Right kidney (tissue), 1 donor: Measurements from ENCODE around the gene PARP12.

Experiments
- DNase-seq: peaks from one replicate; pipeline ENCODE4 v3.0.0-alpha.2; 2016

Gene PARP12

DNA sequence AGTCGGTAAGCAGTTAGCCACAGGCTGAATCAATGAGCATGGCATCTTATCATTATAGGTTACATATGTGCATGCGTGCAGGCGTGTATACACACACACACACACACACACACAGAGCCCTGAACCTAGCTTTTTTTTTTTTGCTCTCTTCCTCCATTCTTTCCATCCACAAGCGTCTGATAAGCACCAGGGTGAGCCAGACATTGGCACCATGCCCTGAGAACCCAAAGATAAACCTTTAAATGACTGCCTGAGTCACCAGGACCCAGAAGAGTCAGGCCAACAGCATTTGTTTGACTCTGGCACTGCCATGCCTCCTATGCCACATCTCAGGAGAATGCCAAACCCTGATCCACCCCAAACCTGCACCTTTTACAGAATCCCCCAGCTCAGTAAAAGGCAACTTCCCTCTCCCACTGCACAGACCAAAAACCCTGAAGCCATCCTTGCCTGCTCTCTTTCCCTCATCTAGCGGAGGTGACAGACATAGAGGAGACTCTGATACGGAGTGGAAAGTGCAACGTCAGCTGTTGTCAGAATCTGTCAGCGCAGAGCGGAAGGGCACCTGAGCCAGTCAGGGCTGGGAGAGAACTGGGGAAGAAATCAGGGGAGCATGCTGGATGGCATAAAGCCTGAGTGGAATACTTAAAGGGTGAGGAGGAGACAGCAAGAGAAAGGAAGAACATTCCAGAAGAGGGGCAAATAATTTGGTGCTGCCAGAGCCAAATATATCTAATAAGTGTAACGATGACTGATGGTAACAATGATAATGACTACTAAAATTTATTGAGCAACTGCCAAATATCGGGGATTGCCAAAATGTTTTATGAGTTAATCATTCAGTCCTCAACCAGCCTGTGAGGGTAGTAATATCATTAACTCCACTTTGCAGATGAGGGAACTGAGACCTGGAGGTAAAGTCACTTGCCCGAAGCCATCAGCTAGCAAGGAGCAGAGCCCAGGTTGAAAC is 3.2 kb downstream of the PARP12 start:
- DNase-seq: no peak

DNA sequence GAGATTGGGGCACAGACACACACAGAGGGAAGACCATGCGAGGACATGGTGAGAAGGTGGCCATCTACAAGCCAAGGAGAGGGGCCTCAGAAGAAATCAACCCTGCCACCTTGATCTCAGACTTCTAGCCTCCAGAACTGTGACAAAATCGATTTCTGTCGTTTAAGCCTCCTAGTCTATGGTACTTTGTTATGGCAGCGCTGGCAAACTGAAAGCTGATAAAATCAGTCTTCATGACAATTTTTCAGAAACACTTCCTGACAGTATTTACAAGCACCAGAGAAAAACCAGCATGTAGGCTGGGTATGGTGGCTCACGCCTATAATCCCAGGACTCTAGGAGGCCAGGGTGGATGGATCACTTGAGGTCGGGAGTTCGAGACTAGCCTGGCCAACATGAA is 4.2 kb downstream of the PARP12 start:
- no peak for DNase-seq

DNA sequence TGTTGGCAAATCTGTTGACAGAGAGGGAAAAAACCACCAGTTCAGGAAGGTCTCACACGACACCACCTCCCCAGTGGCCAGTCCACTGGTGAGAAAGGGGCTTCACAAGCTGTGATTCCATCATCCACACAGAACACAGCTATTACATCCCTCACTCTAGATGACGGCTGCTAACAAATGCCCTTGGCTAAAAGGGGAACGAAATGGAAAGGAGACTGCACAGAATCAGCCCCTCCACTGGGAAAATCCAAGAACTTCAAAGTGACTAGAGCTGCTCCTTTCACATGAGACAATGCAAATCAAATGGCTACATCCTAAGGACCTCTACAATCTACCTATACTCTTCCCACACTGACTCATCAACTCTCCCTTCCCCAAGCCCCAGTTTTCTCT is 5.6 kb downstream of the PARP12 start:
- DNase-seq: no peak

DNA sequence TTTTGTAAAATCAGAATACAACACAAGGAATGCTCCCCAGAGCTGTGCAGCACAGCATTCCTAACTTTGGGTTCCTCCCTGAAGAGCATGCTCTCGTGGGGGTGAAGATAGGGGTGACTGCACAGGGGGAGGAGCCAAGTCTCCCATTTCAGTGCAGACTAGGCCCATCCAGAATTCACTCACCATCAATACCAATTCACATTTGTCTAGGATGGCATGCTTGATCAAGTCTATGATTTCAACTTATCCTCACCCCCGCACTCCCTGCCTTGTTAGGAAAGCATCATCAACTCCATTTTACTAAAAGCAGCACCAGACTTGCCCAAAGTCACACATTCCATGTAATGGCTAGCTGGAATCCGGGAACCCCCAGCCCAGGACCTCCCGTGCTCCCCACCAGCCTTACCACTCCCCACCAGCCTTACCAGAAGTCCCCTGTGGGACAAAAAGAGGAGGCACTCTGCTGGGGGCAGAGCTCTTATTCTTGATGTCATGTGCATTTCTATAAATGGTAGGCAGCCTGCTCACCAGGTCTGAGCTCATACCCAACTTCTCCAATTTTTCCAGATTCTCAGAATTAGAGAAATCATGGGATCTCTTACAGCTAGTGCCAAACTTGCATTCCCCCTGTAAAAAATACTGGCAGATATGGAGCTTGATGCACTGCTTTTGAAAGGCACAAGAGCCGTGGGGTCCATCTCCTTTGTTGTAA is 6.2 kb downstream of the PARP12 start:
- no peak for DNase-seq

DNA sequence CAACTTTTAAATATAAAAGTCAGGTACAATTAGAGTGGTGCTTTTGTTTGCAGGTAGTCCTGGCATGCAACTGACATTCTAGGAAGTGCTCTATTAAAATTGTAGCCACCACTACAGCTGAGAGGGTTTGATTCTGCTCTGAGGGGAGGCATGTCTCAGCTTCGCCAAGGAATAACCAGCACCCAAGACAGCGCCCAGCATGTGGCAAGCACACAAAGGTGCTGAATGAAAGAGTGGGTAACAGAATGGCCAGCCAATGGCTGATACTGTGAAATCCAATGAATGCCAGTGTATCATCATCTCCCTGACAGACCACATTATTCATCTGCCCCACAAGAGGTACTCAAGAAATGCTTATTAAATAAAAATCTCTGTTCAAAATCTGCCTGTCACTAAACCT is 6.9 kb downstream of the PARP12 start:
- DNase-seq: no peak

DNA sequence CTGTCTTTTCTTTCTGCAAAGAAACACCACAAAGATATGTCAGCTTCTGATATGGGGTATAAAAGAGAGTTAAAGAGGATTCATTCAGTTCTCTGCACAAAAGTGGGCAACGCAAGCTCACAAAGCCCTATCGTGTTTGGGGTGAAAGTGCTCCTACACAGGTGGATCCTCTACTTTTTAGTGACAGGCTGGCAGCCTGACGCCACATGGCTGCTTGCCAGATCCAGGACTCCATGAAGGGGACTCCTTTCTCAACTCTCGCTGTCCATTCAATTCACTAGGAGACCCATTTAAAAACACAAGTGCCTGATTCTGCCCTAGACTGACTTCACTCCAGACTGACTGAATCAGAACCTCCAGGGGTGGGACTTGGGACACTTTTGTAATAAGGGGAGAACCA is 8.0 kb downstream of the PARP12 start:
- no peak for DNase-seq

DNA sequence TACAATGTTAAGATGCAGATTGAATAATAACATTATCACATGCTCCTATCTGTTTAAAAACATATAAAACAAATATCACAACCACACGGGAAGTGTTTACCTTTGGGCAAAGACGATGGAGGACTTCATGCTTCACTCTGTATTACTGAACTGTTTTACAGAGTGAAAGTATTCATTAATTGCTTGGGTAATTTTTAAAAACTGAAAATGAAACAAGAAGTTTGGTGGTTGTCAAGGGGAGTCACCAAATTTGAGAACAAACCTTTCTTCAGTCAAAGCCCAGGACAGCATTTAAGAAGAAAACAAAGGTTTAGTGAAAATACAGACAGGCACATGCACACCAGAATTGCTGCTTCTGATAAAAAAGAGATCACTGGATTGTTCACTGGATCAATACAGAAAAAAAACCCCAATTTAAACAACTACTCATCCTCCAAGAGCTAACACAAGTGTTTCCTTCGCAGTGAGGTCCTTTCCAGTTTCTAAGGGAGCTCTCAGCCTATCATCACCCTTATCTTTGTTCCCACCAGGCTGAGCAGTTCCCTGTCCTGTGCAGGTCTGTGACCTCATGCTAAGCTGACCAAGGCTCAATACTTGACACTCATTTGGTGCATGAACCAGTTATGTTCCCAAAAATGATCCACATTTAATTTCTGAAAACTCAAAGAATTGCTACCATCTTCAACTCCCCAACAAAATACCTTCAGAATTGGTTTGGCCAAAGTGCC is 8.8 kb downstream of the PARP12 start:
- DNase-seq: no peak

DNA sequence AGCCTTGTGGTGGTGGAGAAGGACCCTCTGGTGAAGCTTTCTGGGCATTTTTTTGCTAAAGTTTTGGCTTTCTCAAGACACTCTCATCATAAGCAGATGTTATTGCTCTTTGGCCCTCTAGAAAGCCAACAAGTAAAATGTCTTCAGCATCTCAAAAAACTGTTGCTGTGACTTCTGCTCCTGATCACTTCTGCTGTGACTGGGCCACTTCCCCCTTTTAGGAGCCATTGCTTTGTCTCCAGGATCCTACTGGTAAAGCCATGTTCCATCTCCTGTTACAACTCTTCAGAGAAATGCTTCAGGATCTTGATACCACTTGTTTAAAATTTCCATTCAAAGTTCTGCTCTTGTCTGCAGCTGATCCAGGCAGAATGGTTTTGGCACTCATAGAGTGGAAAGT is 10.9 kb downstream of the PARP12 start:
- no peak for DNase-seq

DNA sequence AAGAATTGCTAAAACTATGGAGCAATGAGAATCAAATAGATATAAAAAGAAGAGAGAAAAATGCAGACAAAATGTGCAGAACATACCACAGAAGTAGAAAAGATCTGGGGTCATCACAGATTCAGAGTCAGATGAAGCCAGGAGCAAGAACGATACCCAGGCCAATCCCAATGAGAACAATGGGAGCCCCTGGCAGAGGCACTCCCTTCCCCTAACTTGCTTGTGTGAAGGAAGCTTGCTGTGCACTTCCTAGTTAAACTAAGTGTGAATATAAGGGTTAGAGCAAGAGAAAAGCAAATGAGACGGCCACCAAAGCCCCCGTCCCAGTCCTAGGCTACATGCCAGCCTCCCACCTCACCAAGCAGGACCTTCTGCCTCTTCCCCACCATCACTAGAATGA is 12.7 kb downstream of the PARP12 start:
- DNase-seq: no peak

DNA sequence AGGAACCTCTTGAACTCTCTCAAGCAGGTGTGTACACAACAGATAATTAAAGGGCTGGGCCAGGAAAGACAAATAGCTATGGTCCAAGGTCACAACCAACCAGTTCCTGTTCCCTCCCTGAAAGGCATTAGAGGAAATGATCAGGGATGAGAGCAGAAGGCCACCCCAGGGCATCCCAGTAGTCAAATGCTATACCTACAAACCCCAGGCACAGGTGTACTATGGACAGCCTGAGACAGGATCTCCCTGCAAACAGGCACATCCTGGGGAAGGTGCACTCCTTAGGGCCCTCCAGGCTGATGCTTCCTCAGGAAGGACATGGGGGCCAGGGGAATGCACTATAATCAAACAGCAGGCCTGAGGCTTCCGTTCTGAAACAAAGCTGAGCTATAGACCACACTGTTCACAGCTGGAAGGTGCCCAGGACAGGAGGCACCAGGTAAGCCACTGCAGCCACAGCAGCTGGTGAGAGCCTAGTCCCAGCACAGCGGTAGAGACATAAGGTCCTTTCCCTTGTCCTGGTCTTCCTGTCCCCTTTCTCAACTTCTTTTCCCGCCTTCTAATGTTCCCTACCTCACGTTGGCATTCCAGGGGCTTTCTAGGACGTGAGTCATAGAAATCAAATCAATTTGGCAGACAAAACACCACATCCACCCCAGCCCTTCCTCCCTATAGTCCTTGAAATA is 13.3 kb downstream of the PARP12 start:
- no peak for DNase-seq

DNA sequence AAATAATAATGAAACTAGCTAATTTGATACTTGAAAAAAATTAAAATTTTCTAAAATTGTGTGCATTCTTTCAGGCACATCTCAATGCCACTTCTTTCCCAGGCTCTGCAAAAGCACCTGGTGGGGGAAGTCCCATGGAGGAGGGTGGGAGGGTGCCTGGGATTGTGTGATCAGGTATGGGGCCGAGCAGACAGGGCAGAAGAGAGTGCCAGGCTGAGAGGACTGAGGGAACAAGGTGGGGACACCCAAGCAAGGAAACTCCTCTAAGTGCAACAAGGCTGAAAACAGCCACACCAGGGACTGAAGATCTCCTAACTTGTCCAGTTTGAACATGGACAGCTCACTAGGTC is 13.8 kb downstream of the PARP12 start:
- no peak for DNase-seq

DNA sequence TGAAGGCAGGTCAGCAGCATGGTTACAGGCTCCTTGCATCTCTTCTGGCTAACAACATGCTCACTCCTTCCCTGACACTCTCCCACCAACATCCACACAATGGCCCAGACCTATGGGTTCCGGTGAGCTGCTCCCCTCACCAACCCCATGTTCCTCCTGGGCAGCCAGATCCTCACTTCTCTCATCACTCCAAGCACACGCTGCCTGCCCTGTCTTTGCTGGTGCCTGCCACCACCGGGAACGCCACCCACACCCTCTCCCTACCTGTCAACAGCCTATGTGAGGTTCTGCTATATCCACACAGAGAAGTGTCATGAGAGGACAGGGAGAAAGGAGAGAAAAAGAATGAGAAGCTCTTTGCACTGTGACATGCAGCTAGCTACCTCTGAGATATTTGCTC is 14.6 kb downstream of the PARP12 start:
- DNase-seq: no peak

DNA sequence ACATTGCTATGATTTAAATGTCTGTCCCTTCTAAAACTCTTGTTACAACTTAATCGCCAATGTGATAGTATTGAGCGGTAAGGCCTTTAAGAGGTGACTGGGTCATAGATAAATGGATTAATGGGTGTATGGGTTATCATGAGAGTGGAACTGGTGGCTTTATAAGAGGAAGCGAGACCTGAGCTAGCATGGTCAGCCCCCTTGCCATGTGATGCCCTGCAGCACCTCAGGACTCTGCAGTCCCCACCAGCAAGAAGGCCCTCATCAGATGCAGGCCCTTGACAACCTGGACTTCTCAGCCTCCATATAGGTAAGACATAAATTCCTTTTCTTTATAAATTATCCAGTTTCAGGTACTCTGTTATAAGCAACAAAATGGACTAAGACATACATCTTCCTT is 15.6 kb downstream of the PARP12 start:
- no peak for DNase-seq

DNA sequence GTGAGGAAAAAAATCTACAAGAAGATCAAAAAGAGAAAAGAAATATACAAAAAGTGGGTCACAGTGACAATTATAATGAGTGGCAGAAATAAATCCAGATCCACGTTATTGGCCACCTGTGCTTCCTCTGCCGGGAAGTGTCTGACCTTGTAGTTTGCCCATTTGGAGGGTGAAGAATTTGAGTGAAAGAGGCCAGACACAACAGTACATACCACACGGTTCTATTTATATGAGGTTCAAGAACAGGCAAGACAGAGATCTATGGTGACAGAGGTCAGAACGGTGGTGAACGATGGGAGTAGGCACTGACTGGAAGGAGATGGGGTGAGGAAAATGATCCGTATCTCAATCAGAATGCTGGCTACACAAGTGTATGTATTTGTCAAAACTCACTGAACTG is 17.1 kb downstream of the PARP12 start:
- no peak for DNase-seq

DNA sequence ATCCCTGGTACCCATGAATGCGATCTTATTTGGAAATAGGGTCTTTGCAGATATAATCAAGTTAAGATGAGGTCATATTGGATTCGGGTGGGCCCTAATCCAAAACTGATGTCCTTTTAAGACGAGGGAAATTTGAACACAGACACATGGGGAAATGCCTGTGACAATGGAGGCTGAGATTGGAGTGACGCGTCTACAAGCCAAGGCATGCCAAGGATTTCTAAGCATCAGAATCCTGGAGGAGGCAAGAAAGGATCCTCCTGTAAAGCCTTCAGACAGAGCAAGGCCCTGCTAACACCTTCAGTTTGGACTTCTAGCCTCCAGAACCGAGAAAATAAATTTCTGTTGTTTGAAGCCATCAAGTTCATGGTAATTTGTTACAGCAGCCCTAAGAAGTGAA is 18.5 kb downstream of the PARP12 start:
- no peak for DNase-seq

DNA sequence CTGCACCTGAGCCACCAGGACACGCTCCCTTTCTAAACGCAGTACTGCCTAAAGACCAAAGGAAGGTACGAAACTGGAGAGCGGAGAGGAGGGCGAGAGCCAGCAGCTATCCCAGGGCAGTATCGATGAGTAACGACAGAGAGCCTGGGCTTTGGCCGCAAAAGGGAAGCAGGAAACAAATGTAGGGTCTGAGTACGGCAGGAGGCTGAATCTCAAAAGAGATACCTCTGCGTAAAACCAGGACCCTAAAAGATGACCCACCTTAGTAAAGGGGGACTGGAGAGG is 20.4 kb downstream of the PARP12 start:
- no peak for DNase-seq

DNA sequence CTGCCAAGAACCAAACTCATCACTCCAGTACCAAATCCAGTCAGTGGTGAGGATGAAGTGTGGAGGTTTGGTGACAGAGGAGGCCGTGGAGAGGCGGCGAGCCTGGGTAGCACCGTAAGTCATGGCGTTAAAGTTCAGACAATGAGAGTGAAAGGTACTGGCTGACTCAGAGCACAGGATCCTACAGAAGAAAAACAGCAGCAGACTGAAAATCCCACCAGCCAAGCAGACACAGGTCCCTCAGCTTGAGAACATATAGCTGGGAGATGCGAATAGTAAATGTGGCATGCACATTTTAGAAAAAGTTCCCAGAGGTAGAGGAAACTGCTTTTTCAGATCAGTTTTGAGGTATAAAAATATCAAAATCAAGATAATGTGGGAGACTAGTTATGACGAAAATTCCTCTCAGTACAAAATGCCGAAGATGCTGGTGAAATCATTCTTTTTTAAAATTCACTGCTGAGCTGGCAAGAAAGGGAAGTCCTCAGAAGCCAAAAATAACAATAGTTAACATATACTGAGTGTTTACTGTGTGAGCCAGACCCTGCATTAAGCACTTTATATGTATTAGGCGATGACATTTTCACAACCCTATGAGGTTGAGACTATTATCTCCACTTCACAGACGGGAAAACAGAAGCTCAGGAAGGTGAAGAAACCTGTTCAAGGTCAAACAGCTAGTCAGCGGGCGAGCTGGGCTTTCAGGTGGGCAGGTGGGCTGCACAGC is 20.9 kb downstream of the PARP12 start:
- no peak for DNase-seq

DNA sequence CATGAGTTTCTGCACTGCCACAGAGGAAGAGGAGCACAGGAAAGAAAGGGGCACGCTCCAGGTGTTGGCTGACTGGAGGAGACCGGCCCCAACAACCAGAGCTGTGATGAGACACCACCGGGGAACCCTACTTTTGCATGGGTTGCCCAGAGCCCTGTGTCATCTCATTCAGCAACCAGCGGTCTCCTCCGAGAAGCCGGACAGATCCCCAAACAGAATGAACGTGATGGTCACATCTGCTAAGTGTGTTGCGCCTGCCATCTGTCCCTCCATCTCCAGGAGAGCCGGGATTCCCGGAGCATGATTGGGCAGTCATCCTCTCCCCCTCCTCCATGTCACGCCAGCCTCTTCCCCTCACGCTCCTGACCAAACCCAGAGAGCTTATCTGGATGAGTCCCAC is 22.9 kb downstream of the PARP12 start:
- DNase-seq: no peak

DNA sequence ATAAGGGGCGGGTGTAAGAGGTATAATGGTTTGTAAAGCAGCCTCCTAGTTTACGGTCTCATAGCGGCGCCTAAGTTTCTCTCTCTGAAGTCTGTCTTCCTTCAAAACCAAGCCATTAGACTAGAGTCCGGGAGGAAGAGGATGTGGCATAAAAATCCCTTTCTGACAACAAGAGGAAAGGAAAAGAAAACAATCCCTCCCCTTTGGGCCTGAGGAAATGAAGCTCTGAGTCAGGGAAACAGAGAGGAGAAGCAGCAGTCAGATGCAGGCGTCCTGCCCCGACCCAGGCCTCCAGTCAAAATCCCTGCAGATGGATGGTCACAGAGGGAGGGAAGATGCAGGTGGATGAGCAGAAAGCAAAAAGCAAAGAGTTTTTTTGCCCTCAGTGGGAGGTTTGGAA is 23.7 kb downstream of the PARP12 start:
- no peak for DNase-seq

DNA sequence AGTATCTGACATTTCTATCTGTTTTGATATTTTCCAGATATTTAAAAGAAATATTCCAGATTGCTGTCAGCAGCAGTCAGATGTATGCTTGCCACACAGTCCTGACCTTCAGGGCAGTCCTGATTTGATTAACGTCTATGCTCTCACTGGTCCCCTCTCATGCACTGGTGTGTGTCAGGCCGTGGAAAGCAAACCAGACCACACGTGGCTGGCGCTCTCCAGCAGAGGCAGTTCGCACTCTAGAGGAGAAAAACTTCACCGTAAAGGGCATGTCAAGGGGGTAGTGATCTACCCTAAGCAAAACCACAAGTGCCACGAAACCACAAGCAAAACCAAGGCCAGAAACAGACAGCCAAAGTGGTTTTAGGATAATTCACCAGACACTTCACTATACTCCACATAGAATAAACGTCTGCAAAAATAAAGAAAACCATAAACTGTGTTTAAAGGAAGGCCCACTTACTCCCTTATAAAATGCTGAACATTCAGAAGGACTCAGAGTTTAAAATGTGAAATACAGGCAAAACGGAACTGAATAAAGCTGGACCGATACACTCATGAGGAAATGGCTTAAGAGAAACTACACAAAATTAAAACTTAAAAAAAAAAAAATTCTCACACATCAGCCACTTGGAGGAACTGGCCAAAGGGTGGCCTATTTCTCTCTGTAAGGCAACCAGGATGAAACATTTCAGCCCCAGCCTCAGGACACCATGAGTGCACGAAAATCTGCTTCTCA is 26.4 kb downstream of the PARP12 start:
- no peak for DNase-seq

DNA sequence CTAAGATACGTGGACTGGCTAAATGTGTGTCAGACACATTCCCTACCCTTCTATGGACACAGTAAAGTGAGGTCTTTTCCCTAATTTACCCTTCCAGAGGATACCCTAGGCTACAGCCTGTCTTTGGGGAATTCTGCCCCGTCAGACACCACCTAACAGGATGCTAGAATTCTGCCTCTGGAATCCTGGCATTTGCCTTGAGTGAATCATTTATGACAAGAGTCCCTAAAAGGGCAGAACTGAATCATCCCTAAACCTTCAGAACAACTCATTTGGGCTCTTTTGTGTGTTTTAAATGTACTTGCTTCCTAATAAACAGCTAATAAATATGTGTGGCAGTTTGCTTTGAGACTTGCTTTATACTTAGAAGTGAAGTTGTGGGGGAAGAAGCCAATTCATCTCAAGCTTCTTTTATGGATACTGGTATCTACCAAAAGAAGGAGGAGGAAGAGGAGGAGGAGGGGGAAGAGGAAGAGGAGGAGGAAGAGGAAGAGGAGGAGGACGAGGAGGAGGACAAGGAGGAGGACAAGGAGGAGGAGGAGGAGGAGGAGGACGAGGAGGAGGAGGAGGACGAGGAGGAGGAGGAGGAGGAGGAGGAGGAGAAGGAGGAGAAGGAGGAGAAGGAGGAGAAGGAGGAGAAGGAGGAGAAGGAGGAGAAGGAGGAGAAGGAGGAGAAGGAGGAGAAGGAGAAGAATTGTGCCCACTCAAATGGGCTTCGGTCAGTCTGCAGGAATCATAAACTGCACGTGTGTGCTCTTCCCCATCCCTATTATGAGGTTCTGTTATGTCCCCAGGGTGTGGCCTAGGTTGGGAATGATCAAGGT is 27.1 kb downstream of the PARP12 start:
- no peak for DNase-seq
